Measurements from ENCODE around the gene PRKG1.

Gene PRKG1

GRCh38 chr10:51074238-51075028 is at the start of gene PRKG1:
Gene PRKG1, plus strand, starts transcription at chr10:51074487.
- peak; percentile 80 for DNase-seq (ENCODE audit: low spot score)

- DNase-seq (ENCODE audit: low spot score), result no peak
Observed at GRCh38 chr10:51028420-51028819, 45.9 kb upstream of the PRKG1 start.

DNA sequence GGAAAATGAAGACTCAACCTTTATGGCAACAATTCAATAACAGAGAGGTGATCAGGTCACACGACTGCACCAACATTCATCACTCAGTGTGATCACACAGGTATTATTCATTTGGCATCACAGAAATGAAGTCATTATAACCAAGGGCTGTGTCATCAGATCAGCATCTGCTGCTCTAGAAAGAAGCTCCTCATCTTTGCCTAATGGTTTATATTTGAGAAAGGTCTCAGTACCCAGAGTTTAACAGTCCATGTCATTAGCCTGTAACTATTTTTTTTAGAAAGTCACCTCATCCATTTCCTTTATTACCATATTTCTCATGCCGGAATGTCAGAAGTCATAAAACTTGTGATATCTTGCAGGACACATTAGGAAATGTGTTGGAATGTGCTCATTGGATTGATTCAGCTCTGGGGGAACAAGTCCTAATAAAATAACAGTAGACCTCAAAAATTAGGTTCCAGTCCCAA is 45.1 kb upstream of the PRKG1 start:
- peak; percentile 73 for DNase-seq (ENCODE audit: low spot score)

GRCh38 chr10:51030480-51030879 is 43.8 kb upstream of the PRKG1 start:
- peak; percentile 22 for DNase-seq (ENCODE audit: low spot score)

DNA sequence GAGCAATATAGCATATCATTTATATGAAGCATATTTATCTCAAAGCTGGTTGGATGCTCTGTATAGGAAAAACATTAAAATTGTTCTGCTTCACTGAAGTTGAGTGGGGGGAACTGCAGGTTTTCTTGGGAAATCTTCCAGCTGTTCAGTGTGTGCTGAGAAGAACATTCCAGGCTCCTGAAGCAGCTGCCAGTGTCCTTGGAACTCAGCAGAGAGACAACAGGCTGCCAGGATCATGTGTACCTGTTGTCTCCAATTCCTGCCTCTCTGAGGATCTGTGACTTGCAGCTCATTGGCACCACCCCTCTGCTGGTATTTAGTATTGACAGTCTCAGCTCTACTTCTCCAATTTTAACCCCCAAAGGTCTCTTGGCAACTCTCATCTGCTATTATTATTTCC is 42.3 kb upstream of the PRKG1 start:
- DNase-seq (ENCODE audit: low spot score), result no peak

DNA sequence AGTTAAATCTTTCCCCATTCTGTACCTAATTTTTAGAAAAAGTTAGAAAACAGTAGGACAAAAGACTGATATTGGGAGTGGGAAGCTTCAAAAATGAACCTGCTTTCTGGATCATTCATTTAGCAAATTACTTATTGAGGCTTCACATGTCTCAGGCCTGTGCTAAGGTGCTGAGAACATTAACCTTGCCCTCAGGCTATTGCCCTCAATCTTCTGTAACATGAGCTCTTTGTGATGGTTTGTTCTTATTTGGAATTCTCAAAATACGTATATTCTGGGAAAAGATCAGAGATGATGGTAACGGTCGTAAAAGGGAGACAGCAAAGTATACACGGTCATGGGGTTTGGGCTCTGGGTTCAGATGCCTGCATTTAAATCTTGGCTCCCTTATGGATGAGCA is 39.5 kb upstream of the PRKG1 start:
- no peak for DNase-seq (ENCODE audit: low spot score)

- DNase-seq (ENCODE audit: low spot score), result no peak
Observed at GRCh38 chr10:51035344-51035743, 38.9 kb upstream of the PRKG1 start.

DNA sequence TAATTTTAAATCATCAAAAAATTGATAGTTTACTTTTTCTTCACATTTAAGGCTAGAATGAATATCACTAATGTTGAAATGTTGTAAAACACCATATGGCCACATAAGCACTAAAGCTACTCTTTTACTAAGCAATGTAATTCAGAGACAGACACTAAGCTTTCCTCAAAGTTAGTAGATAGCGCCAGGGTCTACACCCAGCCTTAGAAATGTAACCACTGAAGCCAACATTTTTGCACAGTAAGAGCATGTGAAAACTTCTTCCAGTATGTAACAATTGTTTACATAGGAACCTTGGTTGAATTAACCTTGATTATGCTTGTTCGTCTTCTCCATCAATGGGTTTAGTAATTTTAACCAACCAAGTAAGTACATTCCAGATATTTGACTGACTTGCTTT is 28.4 kb upstream of the PRKG1 start:
- no peak for DNase-seq (ENCODE audit: low spot score)

GRCh38 chr10:51046654-51047053 is 27.6 kb upstream of the PRKG1 start:
- DNase-seq (ENCODE audit: low spot score), result no peak

DNA sequence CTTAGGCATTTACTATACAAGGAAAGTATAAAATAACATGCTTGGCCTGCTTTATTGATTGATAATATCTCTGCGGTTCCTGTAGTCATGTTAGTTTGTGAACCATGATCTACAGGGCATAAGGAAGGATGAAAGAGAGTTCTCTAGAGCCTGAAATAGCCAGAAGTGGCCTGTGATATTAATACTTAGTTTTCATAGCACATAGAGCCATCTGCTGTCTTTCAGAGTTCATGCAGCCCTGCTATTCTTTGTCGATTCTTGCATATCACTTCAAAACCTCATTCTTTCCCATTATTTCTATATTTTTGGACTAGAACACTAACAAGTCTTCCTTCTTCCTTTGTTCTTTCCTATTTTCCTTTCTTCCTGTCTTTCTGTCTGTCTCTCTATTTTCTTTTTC is 26.4 kb upstream of the PRKG1 start:
- DNase-seq (ENCODE audit: low spot score), result no peak

DNA sequence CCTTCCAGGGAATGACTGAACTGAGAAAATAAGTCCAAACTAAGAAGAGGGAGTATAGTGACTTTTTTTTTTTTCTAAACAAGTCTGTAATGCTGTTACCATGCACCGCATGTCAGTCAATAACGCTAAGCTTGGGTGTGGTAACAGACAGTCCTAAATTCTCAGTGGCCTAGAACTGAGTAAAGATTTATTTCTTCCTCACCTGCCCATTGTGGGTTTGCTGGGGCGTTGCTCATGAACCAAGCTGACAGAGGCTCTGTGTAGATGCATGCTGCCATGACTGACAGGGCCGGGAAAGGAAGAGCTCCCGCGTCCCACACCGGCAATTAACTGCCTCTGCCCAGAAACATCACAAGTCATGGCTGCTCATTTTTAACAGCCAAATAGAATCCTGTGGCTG is 25.5 kb upstream of the PRKG1 start:
- DNase-seq (ENCODE audit: low spot score), result no peak

GRCh38 chr10:51052163-51052562 is 22.1 kb upstream of the PRKG1 start:
- no peak for DNase-seq (ENCODE audit: low spot score)

- no peak for DNase-seq (ENCODE audit: low spot score)
Observed at GRCh38 chr10:51057925-51058324, 16.4 kb upstream of the PRKG1 start.

DNA sequence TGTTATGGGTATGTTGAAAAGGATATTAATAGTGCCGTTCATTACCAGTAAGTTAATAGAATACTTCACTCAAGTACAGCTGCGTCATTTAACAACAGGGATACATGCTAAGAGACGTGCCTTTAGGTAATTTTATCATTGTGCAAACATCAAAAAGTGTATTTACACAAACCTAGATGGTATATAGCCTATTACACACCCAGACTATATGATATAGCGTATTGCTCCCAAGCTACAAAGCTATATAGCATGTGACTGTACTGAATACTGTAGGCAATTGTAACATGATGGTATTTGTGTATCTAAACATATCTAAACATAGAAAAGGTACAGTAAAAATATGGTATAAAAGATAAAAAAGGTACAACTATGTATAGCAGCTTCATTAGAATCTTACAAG is 11.1 kb upstream of the PRKG1 start:
- DNase-seq (ENCODE audit: low spot score), result no peak

DNA sequence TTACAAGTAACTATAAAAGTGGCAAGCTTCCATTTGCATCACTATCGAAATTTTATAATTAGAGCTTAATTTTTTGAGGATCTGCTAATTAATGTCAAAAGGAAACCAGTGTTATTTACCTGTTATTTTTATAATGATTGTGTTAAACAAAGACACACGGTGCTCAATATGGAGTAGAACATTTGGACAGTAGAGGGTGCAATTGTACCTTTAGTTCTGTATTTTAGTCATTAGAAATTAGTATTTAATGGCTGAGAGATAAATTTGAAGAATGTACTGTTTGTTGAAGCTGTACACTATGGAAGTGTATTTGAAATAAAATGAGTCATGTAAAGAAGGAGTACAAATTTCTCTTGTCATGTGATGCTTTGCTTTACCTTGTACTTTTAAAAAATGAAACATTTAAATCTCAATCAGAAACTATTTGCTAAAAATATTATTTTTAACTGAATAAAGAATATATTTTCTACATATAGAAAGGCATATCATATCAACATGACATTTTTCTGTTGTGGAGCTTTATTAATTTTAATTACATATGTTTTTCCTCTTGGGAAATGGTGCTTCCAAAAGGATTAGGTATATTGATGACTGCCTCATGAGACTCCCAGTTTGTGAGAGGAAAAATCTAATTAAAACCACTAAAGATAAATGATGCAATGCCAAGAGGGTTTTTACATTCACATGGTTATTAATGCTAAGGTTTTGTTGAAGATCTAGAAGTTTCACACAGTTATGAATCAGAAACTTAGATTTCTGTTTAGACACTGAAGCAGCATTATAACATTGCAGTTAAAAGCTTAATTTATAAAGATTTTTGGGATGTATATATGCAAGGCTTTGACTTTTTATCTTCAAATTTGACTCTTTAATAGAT is 10.4 kb upstream of the PRKG1 start:
- DNase-seq (ENCODE audit: low spot score), result peak; percentile 48

GRCh38 chr10:51066231-51066630 is 8.1 kb upstream of the PRKG1 start:
- no peak for DNase-seq (ENCODE audit: low spot score)

DNA sequence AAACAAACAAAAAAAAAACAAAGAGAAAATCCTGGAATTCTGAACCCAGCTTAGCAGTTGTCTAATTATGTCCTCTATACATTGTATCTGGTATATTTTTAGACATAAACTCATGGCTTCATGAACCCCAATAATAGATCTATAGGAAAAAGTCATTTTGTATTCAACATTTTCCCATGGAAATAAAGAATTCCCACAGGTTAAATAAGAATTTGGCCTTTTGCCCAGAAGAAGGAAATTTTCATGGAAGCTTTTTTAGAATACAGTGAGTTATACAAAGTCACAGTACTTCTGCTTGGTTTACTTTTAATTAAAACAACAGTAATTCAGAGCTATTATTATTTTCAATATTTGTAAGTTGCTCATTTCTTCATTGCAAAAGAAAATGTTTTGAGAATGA is 2.1 kb upstream of the PRKG1 start:
- no peak for DNase-seq (ENCODE audit: low spot score)

DNA sequence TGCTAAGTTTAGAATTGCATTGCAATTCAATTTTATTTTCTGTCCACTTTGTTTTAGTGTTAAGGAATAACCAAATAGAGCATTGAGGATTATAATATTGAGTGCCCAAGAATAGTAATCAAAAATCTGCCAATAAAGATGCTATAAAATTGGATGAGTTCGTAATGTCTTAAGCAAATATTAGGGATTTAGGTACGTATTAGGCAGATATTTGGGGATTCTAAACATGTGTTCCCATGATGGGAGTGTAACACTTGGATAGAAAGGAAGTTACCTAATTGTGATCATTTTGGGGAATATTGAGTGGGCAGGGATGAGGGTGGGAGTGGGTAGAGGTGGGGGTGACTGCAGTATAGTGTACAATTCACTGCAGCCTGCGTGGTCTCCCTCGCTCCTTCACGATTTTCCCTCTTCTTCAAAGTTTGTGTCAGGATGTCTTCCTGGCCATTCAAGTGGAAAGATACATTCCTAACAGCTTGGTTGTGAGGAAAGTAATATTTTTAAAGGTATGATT is 1.3 kb upstream of the PRKG1 start:
- DNase-seq (ENCODE audit: low spot score), result no peak

- peak; percentile 31 for DNase-seq (ENCODE audit: low spot score)
Observed at GRCh38 chr10:51073453-51074237, 642 bp upstream of the PRKG1 start.

DNA sequence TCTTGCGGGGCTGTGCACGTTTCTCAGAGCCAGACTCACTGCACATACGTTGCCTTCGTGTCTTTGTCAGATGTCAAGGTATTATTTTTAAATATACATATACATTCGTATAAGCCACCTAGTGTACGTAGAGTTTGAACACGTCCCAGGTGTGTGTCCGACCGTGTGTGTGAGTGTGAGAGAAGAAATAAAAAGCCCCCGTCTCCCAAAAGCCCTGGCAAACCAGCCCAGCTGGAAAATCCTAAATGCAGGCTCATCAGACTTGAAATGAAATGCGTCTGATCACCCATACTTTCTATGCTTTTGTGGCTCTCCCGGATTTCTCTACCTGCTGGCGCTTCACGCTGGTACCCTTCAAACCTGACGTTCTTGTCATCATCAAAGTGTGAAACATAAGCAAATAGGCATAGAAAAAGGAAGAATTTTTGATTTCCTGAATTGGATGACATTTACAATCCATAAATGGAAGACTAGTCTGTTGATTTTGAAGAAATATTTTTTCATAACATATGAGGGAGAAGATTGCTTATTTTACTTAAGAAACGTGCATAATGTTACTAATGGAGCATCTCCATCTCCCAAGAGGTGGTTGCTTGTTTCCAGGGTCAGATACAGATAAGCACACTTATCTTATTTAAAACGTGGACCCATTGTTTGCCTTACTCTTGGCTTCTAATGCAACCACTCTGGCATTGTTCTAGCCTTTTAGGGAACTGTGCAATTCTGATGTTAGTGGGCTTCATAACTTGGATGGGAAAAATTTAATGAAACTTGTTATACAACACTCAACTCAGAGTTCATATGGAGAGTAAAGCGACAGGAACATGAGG is 971 bp downstream of the PRKG1 start:
- DNase-seq (ENCODE audit: low spot score), result no peak

DNA sequence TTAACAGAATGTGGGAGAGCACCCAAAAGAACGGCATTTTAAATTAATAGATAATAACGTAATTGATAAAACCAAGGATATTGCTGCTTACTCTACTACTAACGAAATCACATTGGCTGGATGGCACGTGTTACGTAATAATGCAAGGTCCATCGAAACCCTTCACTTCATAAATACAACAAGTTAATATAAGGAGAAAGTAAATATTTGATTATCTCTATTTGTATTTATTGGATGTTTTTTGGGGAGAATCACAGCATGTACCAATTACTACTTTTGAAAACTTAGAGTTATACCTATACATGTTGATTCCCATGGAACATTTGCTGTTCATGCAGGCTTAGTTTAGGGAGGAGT is 1.6 kb downstream of the PRKG1 start:
- DNase-seq (ENCODE audit: low spot score), result no peak

Measured in kidney tubule cell (primary cell).